Measurements from ENCODE around the gene TMEM86A. TPM values are rescaled to one million over a fixed set of nuclear protein-coding genes. Genes with fewer than 3 reads are reported as not detected.

TMEM86A gene
- total RNA-seq, 1 donor = 0.27 TPM

- no peak overlapping the region for H3K4me3 ChIP-seq (ENCODE audit: low read depth, low read length)
- peak; percentile 53 for DNase-seq (ENCODE audit: low read depth)
- TF ChIP-seq CTCF (IDR thresholded peaks at IDR 0.05; ENCODE audit: insufficient read depth, low read length) = peak; percentile 100
Measured at GRCh38 chr11:18731949-18732821, 33.6 kb downstream of the TMEM86A start.

- H3K4me3 ChIP-seq (ENCODE audit: low read depth, low read length) = no peak overlapping the region
- no peak for TF ChIP-seq CTCF (IDR thresholded peaks at IDR 0.05; ENCODE audit: insufficient read depth, low read length)
Measured at GRCh38 chr11:18733202-18733601, 34.6 kb downstream of the TMEM86A start.

GRCh38 chr11:18736590-18737148 lies 38.1 kb downstream of the TMEM86A start:
- DNase-seq (ENCODE audit: low read depth) = no peak
- H3K4me3 ChIP-seq (ENCODE audit: low read depth, low read length) = no peak overlapping the region
- no peak for TF ChIP-seq CTCF (IDR thresholded peaks at IDR 0.05; ENCODE audit: insufficient read depth, low read length)

More at GRCh38 chr11:18733202-18733601, 34.6 kb downstream of the TMEM86A start:
- DNase-seq (ENCODE audit: low read depth) = no peak

- no peak for TF ChIP-seq CTCF (IDR thresholded peaks at IDR 0.05; ENCODE audit: insufficient read depth, low read length)
- DNase-seq (ENCODE audit: low read depth) = no peak
- no peak overlapping the region for H3K4me3 ChIP-seq (ENCODE audit: low read depth, low read length)
Measured at GRCh38 chr11:18737642-18738041, 39.1 kb downstream of the TMEM86A start.

- DNase-seq (ENCODE audit: low read depth) = no peak
- no peak overlapping the region for H3K4me3 ChIP-seq (ENCODE audit: low read depth, low read length)
- TF ChIP-seq CTCF (IDR thresholded peaks at IDR 0.05; ENCODE audit: insufficient read depth, low read length) = no peak
Measured at GRCh38 chr11:18739685-18740084, 41.1 kb downstream of the TMEM86A start.

GRCh38 chr11:18741783-18742182 lies 43.2 kb downstream of the TMEM86A start:
- no peak overlapping the region for H3K4me3 ChIP-seq (ENCODE audit: low read depth, low read length)
- DNase-seq (ENCODE audit: low read depth) = no peak
- no peak for TF ChIP-seq CTCF (IDR thresholded peaks at IDR 0.05; ENCODE audit: insufficient read depth, low read length)

Data from fibroblast of the aortic adventitia (primary cell).